Measurements from ENCODE around the gene PPIF.

DNA sequence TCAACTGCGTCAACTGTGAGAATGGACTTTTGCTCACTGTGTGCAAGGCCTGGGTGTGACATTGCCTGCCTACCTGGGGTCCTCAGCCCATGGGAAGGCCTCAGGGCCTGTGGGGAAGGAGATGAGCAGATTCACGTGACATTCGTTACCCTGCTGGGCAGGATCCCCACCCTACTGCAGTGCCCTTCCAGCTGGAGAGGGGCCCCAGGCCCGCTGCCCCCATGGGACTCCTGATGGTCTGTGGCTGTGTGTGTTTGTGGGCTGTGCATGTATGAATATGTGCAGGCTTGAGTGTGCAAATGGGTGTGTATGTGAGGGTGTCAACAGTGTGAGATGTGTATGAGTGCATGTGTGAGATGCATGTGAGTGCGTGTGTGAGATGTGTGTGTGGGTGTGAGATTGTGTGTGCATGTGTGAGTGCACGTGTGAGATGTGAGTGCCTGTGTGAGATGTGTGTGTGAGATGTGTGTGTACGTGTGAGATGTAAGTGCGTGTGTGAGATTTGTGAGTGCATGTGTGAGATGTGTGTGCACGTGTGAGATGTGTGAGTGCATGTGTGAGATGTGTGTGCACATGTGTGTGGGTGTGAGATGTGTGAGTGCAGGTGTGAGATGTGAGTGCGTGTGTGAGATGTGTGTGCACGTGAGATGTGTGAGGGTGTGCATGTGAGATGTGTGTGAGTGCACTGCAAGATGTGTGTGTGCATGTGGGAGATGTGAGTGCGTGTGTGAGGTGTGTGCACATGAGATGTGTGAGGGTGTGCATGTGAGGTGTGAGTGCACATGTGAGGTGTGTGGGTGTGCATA, 29.7 kb downstream of the PPIF start:
- TF ChIP-seq RAD21 (IDR thresholded peaks at IDR 0.05; ENCODE audit: low read depth) = no peak
- no peak for TF ChIP-seq CREB1 (IDR thresholded peaks at IDR 0.05; ENCODE audit: low read depth)
- TF ChIP-seq, protein P1, sequence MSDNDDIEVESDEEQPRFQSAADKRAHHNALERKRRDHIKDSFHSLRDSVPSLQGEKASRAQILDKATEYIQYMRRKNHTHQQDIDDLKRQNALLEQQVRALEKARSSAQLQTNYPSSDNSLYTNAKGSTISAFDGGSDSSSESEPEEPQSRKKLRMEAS (IDR thresholded peaks at IDR 0.05) = no peak
- TF ChIP-seq FOXM1 (IDR thresholded peaks at IDR 0.05; ENCODE audit: borderline replicate concordance, low read depth) = no peak
- no peak for TF ChIP-seq YY1 (IDR thresholded peaks at IDR 0.05; ENCODE audit: low read depth)
- no peak for TF ChIP-seq TEAD4 (IDR thresholded peaks at IDR 0.05)
- TF ChIP-seq TAF1 (IDR thresholded peaks at IDR 0.05; ENCODE audit: low read depth) = no peak
- TF ChIP-seq, protein P2, sequence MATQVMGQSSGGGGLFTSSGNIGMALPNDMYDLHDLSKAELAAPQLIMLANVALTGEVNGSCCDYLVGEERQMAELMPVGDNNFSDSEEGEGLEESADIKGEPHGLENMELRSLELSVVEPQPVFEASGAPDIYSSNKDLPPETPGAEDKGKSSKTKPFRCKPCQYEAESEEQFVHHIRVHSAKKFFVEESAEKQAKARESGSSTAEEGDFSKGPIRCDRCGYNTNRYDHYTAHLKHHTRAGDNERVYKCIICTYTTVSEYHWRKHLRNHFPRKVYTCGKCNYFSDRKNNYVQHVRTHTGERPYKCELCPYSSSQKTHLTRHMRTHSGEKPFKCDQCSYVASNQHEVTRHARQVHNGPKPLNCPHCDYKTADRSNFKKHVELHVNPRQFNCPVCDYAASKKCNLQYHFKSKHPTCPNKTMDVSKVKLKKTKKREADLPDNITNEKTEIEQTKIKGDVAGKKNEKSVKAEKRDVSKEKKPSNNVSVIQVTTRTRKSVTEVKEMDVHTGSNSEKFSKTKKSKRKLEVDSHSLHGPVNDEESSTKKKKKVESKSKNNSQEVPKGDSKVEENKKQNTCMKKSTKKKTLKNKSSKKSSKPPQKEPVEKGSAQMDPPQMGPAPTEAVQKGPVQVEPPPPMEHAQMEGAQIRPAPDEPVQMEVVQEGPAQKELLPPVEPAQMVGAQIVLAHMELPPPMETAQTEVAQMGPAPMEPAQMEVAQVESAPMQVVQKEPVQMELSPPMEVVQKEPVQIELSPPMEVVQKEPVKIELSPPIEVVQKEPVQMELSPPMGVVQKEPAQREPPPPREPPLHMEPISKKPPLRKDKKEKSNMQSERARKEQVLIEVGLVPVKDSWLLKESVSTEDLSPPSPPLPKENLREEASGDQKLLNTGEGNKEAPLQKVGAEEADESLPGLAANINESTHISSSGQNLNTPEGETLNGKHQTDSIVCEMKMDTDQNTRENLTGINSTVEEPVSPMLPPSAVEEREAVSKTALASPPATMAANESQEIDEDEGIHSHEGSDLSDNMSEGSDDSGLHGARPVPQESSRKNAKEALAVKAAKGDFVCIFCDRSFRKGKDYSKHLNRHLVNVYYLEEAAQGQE (IDR thresholded peaks at IDR 0.05; ENCODE audit: low read depth) = no peak
- no peak for TF ChIP-seq EGR1 (IDR thresholded peaks at IDR 0.05)
- TF ChIP-seq EP300 (IDR thresholded peaks at IDR 0.05; ENCODE audit: borderline replicate concordance) = no peak
- TF ChIP-seq ZBTB7A (IDR thresholded peaks at IDR 0.05; ENCODE audit: low read depth) = no peak
- TF ChIP-seq NFIC (IDR thresholded peaks at IDR 0.05) = no peak
